NT2/D1 (cell line): Measurements from ENCODE around the gene USP7.
"Not testable (repeated sequence)": the region's sequence is repeated elsewhere in the genome, so short reads cannot be mapped to it uniquely, and the experiment has no call there.

Experiments used
- DNase-seq: peaks from one replicate; pipeline ENCODE4 v3.0.0-alpha.2; 2011; ENCODE audit warnings: low read depth, low spot score
- H3K27me3 ChIP-seq: 2 replicates; pipeline ENCODE4 v1.6.0; 2011; ENCODE audit warnings: mild to moderate bottlenecking; ENCODE audit not compliant: insufficient read length, insufficient read depth
- H3K36me3 ChIP-seq: 2 replicates; pipeline ENCODE4 v1.6.1; 2011; ENCODE audit warnings: mild to moderate bottlenecking, low read length, mixed read lengths; ENCODE audit not compliant: insufficient read depth, insufficient read length
- H3K4me1 ChIP-seq: 2 replicates; pipeline ENCODE4 v1.5.1; 2011; ENCODE audit not compliant: insufficient read depth, insufficient read length
- H3K4me3 ChIP-seq: 2 replicates; pipeline ENCODE4 v1.5.1; 2011; ENCODE audit warnings: low read depth; ENCODE audit not compliant: insufficient read length
- H3K9ac ChIP-seq: 2 replicates; pipeline ENCODE4 v1.6.0; 2011; ENCODE audit warnings: low read depth; ENCODE audit not compliant: insufficient read length
- H3K9me3 ChIP-seq: 2 replicates; pipeline ENCODE4 v1.5.1; 2011; ENCODE audit warnings: mild to moderate bottlenecking, low read length; ENCODE audit not compliant: insufficient read depth
- SUZ12 ChIP-seq: IDR thresholded peaks from 2 replicates; pipeline ENCODE4 v1.6.1; 2011; ENCODE audit not compliant: insufficient read length, insufficient read depth; ENCODE audit errors: extremely low read depth
- YY1 ChIP-seq: IDR thresholded peaks from 2 replicates; pipeline ENCODE4 v1.6.1; 2011; ENCODE audit not compliant: insufficient read length, insufficient read depth
- ZNF274 ChIP-seq: IDR thresholded peaks from 2 replicates; pipeline ENCODE4 v1.6.1; 2011; ENCODE audit warnings: mild to moderate bottlenecking, low read depth, low read length

USP7 gene

DNA sequence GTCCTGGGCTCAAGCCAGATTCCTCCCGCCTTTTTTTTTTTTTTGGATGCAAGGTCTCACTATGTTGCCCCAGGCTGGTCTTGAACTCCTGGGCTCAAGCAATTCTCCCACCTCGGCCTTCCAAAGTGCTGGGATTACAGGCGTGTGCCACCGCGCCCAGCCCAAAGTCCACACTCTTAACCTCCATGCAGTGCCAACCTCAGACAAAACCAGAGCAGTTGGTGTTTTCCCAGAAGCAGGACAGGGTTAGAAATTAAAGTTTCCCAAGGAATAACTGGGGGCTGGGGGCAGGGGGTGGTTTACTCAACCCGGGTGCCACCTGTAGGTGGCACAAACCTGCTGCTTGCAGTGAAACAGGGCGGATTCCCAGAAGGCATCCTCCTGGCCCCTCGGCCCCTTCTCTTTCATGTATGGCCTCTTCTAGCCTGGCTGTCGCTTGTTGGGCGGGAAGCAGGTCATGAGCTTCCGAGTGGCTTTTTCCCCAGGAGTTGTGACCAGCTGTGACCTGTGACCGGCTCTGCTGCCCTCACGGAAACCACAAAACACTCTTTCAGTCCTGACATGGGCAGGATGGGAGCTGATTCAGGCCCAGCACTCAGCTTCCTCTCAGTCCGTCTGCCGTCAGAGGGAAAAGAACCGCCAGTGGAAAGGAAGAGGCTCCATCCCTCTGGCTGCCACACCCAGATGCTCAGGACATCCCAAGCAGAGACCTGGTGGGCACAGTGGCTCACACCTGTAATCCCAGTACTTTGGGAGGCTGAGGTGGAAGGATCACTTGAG lies 25.6 kb upstream of the USP7 start:
- Histone ChIP-seq H3K4me3 (no peak overlapping the region), H3K36me3 (no peaks in the 10 kb centered on the region), H3K9ac (peak overlapping the region; percentile 50), H3K4me1 (peaks cover 4% of the 10 kb centered on the region), H3K27me3 (peaks cover 5% of the 10 kb centered on the region), H3K9me3 (no peaks in the 10 kb centered on the region)
- TF ChIP-seq YY1 (no peak), ZNF274 (no peak), SUZ12 (no peak)
- no peak for DNase-seq

DNA sequence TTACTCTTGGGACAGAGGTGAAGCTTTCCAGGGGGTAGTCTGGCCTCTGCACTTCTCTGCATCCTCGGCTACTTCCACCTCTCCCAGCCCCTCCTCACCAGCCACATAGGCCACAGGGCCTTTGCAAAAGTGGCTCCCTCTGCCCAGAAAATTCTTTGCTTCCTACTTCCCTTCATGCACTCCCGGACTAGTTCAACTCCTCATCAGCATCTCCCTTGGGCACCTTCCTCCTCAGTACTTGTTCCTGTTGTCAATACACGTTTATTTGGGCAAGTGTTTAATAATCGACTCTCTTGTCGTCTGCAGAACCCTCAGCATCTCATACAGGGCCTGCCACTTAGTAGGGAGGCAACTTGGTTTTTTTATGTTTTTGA lies 23.1 kb upstream of the USP7 start:
- TF ChIP-seq YY1, result no peak
- no peak for TF ChIP-seq ZNF274
- TF ChIP-seq SUZ12, result no peak
- Histone ChIP-seq H3K4me1 (peaks cover 4% of the 10 kb centered on the region), H3K9ac (no peak overlapping the region), H3K4me3 (no peak overlapping the region), H3K9me3 (no peaks in the 10 kb centered on the region; the same call in 1 of the 2 replicates), H3K27me3 (peaks cover 8% of the 10 kb centered on the region), H3K36me3 (no peaks in the 10 kb centered on the region)
- no peak for DNase-seq

DNA sequence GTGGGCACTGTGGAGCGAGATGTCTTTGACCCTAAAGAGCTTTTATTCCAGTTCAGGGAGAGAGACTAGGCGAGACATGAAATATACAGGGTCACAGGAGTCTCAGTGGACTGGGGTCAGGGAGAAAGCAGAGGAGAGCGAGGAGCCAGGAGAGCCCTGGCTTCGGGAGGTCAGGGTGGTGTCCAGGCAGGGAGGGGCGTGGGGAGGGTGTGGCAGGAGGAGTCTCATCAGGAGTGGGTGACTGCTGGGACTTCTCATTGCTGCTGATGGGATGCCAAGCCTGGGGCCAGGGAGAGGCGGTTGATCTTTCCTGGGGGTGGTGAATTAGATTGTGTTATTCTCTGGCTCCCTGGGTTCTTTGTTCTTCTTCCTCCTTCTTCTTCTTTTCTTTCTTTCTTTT lies 22.4 kb upstream of the USP7 start:
- TF ChIP-seq ZNF274 (no peak), SUZ12 (no peak), YY1 (no peak)
- DNase-seq, result no peak
- peaks cover 6% of the 10 kb centered on the region; the same call in 1 of the 2 replicates for H3K9me3 ChIP-seq

DNA sequence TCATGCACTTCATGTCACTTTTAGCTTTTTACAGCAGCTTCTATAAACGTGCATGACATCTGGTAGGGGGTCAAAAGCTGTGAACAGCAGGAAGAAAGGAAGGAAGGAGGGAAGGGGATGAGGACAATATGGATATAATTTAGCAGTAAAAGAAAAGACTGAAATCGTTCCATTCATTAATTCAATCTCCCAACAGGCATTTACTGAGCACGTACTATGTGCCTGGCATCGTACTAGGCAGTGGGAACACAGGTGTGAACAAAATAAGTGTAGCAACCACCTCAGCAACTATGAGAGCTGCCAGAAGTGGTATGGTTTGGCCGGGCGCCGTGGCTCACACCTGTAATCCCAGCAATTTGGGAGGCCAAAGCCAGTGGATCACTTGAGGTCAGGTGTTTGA lies 19.1 kb upstream of the USP7 start:
- DNase-seq, result no peak

More for the DNA sequence above, 22.4 kb upstream of the USP7 start:
- Histone ChIP-seq H3K27me3 (peaks cover 8% of the 10 kb centered on the region), H3K9ac (no peak overlapping the region), H3K36me3 (no peaks in the 10 kb centered on the region), H3K4me3 (no peak overlapping the region), H3K4me1 (peaks cover 4% of the 10 kb centered on the region)

DNA sequence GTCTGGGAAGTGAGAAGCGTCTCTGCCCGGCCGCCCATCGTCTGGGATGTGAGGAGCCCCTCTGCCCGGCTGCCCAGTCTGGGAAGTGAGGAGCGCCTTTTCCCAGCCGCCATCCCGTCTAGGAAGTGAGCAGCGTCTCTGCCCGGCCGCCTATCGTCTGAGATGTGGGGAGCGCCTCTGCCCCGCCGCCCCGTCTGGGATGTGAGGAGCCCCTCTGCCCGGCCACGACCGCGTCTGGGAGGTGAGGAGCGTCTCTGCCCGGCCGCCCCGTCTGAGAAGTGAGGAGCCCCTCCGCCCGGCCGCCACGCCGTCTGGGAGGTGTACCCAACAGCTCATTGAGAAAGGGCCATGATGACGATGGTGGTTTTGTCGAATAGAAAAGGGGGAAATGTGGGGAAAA lies 18.2 kb upstream of the USP7 start:
- not testable (repeated sequence) for H3K4me3 ChIP-seq, H3K4me1 ChIP-seq, H3K36me3 ChIP-seq, DNase-seq, H3K9ac ChIP-seq, H3K27me3 ChIP-seq
- H3K9me3 ChIP-seq, result peaks cover 15% of the 10 kb centered on the region; the same call in 1 of the 2 replicates

More for the DNA sequence above, 19.1 kb upstream of the USP7 start:
- H3K9ac ChIP-seq, result no peak overlapping the region
- peaks cover 8% of the 10 kb centered on the region for H3K27me3 ChIP-seq
- no peak overlapping the region for H3K4me3 ChIP-seq
- H3K36me3 ChIP-seq, result no peaks in the 10 kb centered on the region
- no peaks in the 10 kb centered on the region for H3K4me1 ChIP-seq
- peaks cover 15% of the 10 kb centered on the region; the same call in 1 of the 2 replicates for H3K9me3 ChIP-seq
- TF ChIP-seq YY1 (no peak), ZNF274 (no peak), SUZ12 (no peak)

DNA sequence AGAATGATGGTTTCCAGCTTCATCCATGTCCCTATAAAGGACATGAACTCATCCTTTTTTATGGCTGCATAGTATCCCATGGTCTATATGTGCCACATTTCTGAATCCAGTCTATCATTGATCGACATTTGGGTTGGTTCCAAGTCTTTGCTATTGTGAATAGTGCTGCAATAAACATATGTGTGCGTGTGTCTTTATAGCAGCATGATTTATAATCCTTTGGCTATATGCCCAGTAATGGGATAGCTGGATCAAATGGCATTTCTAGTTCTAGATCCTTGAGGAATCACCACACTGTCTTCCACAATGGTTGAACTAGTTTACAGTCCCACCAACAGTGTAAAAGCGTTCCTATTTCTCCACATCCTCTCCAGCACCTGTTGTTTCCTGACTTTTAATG lies 12.5 kb upstream of the USP7 start:
- not testable (repeated sequence) for H3K4me3 ChIP-seq, H3K27me3 ChIP-seq, H3K4me1 ChIP-seq, H3K9ac ChIP-seq, DNase-seq, H3K36me3 ChIP-seq, H3K9me3 ChIP-seq

DNA sequence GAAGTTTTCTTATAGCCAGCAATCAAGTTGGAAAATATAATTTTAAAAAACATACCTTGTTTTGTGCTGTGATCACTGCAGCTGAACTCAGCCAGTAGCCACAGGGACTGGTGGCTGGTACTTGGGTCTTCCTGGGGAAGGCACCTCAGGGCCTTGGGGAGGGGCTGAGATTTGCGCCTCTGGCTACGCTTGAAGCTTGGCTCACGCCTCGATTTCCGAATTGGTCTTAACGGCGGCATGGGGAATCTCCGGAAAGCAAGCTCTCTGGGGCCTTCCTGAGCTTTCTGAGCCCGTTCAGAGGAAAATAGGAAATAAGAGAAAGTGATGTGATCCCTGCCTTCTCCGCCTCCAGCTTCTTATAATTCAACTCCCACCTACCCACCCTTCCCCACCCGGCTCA lies 11.3 kb upstream of the USP7 start:
- no peaks in the 10 kb centered on the region for H3K4me1 ChIP-seq
- H3K36me3 ChIP-seq, result no peaks in the 10 kb centered on the region
- TF ChIP-seq ZNF274 (no peak), YY1 (no peak), SUZ12 (no peak)
- no peaks in the 10 kb centered on the region for H3K27me3 ChIP-seq
- DNase-seq, result no peak
- H3K9me3 ChIP-seq, result no peaks in the 10 kb centered on the region
- H3K4me3 ChIP-seq, result no peak overlapping the region
- no peak overlapping the region for H3K9ac ChIP-seq
